GM18517 (cell line): ENCODE data around the gene CHCHD4.
A peak's percentile ranks its signal among the peaks of the same experiment; 100 is the strongest.

Source experiments
- ATAC-seq: cut with Tn5 transposase; IDR thresholded peaks from one replicate; pipeline ENCODE4 v1.9.1; 2021; ENCODE audit warnings: mild to moderate bottlenecking, moderate library complexity; ENCODE audit not compliant: unreplicated experiment

Gene CHCHD4

DNA sequence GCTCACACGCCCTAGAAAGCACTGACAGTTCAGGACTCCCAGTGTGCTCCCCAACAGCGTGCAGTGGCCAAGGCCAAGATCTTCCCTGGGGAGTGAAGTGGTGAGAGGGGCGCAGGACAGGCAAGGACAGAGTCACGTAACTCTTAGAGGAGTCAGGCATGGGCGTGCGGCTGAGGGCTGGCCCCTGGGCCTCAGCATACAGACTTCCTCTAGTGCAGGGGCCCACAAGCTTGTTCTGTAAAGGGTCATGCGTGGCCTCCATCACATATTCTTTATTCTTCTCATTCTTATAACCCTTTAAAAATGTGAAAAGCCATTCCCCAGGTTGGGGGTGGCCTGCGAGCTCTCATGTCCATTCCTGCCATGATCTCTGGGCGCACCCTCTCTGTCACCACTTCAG is 25.4 kb upstream of the CHCHD4 start:
- ATAC-seq = no peak

DNA sequence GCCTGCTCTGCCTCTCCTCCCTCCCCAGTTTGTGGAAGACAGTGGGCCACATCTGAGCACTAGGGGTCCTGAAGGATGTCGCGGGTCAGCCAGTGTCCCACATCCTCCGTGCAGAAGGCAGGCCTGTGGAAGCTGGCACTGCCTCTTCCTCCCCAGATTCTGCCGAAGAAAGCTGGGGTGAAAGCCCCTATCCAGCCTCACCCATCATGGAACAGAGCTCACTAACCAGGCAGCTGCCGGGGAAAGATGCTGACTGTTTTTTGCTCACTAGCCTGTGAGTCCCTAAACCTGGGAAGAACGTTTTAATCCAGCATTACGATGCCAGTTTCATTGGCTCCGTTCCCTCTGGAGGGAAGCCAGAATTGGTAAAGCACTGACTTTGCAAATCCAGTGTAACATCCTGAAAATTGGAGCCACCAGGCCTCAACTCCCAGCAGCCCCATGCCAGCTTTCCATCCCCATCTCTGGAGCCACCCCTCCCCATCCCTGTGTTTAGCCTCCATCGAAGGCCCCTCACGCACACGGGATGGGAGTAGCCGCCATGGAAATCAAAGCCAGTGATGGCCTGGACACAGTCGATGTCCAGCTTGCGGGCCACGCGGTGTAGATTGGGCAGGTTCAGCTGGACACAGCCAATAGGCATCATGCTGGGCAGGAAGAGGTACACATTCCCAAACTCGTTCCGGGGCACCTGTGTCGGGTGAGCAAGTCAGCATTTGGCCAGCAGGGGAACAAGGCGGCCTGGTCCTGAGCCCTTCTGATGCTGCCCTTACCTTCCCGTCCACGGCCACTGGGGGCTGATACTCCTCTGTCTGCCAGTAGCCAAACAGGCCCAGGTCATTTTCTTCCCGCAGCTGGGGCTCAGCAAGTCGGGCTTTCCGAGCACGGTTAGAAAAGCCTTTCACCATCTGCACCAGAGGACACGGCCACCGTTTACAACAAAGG is 23.6 kb upstream of the CHCHD4 start:
- no peak for ATAC-seq

DNA sequence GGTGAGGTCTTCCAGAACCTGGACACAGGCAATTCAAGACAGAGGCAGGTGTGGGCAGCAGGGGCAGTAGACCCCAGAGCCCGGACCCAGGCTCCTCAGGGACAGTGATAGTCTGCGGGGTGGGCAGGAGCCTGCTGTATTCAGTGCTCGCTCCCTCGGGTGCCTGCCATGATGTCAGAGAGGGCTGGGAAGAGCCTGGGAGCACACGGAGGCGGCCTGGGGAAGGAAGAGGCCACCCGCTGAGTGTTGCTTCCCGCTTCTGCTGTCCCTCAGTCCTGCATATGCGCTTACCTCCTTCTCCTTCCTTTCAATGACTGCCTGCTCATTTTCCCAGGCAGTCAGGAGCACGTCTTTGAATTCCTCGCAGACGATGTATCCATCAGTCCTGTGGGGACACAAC is 22.9 kb upstream of the CHCHD4 start:
- ATAC-seq = no peak

DNA sequence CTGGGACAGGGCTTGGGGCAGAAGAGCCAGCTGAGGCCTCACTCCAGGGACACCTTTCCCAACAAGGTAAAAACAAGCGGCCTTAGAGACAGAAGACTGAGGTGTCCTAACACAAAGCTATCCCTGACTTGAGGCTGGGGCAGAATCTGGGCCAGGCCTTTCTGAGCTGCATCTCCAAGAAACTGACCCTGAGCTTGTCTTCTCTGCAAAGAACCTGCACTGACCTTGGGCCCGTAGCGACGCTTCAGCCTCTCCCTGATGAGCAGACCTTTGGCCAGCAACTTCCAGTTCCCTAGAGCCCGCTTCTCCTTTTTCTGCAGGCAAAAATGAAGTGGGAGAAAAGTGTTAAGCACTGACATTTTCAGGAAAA is 22.4 kb upstream of the CHCHD4 start:
- no peak for ATAC-seq

DNA sequence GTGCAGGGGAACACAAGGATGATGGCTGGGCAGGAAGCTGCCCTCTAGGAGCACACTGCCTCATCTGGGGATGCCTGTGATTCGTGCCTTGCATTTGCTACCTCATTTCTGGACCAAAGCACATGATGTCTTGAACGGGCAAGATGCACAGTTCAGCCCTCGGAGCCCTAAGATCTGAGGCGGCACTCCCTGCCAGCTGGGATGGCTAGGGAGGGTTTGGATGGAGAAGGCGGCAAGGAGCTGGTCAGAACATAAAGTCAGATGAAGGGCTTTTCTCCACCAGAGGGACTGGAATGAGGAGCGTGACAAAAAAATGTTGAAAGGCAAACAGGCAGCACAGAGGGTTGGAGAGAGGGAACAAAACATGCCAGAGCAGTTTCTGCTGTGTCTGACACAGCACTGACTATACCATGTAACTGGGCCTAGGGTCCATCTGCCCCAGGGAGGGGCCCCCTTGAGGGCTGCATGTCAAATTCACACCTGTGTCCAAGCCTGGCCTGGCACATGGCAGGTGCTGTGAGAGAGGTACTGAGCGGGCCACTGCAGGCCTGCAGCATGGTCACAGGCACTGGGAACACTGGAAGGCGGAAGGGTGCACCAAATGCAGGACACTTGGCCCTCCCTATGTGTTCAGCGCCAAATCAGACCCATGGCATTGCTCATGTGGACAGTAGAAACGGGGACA is 21.9 kb upstream of the CHCHD4 start:
- ATAC-seq = no peak

DNA sequence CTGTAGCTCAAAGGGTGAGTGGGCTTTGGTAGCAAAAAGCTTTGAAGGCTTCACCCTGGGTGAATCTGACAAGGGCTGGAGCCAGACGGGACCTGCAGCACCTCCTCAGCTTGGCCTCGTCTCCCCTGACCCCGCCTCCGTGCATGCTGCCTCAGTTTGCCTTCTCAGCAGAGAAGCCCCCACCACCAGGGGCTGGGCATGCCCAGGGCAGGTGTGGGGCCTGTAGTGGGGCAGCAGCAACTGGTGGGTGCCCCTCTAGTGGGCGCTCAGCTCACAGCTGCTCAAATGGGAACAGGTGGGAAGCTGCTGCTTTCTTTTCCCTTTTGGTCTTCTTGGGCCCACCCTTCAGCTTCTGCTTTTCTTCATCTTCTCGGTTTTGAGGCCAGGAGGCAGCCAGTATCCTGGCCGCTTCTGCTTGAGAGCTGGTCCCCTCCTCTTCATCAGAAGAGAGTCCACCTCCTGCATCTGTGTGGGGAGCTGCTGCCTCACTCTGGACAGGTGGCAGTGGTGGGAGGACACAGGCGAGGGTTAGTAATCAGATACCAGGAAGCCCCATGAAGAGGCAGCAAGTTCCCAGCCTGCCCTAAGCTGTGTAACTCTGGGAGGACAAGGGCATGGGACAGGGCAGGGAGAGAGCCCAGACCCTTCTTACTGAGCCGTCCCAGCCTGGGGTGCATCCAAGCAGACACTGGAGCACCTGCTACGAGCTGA is 21.2 kb upstream of the CHCHD4 start:
- ATAC-seq = no peak

DNA sequence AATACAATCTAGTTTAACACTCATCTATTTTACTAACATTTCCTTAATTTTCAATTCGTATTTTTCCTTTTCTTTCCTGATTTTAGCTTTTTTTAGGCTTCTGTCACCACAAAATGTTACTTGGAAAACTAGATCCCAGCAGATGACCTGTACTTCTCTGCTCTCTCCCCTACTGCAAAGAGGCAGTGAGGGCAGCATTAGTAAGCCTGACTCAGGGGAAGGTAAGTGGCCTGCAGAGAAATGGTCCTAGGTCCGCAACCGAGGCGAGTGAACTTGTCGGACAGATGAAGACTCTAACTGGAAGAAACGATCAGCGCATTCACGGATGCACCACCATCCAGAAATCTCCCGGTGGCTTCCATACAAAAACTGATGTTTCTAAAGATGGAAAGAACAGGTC is 20.6 kb upstream of the CHCHD4 start:
- no peak for ATAC-seq

DNA sequence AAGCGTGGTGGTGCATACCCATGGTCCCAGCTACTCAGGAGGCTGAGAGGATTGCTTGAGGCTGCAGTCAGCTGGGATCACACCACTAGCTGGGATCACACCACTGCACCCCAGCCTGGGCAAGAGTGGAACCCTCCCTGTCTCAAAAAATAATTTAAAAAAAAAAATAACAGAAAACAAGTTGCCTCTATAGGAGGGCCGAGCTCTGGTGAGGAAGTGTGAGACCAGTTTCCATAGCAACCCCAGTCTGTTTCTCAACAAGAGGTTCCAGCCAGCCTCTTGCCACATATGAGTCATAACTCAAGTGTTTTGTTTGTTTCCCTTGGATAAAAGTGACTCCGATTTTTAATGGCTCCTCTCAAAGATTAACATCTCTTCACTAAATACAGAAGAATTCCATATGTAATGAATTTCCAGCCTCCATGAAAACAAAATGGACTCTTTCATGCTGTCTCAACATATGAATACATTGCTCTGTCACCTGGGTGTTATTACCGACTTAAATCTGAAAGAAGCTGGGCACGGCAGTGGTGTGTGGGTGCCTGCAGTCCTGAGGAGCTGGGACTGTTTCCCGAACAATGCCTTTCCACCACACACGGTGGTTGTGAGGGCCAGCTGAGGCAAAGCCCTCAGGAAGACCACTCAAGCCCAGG is 19.9 kb upstream of the CHCHD4 start:
- peak; percentile 97 for ATAC-seq

DNA sequence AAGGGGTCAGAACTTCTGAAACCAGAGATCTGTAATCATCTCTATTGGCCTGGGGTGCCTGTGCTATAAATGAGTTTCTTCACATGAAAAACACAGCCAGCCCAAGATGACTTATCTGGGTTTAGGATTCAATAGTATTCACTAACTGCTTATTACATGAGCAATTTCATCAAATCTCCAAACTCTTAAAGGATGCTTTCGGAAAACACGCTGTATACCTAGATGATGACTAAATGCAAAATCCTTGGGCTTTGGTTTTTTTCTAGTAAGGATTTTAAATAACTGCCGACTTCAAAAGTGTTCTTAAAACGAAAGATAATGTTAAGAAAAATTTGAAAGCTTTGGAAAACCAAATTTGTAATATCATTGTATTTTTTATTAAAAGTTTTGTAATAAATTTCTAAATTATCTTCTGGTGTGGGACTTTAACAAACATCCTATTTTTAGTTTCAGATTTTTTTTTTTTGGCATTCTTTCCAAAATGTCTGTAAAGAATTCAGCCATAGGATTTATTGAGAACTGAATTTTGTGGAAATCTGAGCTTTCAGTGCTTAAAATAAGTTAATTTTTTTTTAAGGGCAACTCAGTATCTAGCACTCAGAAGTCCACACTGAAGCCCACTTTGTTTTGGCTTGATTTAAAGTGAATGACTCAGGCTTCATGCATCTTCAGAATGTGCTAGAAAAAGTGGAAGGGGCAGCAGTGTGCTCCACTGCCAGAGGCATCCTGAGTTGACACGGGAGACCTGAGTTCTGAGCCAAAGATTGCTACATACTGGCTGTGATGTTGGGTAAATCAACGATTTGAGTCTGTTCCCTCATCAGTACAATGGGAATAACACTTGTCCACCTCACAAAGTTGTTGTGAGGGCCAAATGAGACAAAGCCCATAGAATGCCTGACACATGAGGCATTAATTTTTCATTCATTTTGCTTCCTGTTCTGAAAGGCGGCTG is 18.9 kb upstream of the CHCHD4 start:
- ATAC-seq = no peak

DNA sequence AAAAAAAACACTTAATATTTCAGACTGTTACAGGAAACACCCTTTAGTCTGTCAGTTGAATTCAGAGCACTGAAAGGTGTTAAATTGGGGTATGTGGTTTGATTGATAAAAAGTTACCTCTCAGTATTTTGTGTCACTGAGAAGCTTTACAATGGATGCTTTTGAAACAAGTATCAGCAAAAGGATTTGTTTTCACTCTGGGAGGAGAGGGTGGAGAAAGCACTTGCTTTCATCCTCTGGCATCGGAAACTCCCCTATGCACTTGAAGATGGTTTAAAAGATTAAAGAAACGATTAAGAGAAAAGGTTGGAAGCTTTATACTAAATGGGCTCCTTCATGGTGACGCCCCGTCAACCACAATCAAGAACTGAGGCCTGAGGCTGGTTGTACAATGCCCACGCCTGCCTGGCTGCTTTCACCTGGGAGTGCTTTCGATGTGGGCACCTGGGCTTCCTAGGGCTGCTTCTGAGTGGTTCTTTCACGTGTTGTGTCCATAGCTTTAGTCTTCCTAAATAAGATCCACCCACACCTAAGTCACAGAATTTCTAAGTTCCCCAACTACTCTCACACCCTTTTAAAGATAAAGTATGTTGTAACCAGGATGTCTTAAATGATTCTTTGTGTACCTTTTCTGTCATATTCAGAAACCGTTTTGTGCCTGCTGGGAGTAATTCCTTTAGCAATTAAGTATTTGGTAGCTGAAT is 18.0 kb upstream of the CHCHD4 start:
- ATAC-seq = no peak

DNA sequence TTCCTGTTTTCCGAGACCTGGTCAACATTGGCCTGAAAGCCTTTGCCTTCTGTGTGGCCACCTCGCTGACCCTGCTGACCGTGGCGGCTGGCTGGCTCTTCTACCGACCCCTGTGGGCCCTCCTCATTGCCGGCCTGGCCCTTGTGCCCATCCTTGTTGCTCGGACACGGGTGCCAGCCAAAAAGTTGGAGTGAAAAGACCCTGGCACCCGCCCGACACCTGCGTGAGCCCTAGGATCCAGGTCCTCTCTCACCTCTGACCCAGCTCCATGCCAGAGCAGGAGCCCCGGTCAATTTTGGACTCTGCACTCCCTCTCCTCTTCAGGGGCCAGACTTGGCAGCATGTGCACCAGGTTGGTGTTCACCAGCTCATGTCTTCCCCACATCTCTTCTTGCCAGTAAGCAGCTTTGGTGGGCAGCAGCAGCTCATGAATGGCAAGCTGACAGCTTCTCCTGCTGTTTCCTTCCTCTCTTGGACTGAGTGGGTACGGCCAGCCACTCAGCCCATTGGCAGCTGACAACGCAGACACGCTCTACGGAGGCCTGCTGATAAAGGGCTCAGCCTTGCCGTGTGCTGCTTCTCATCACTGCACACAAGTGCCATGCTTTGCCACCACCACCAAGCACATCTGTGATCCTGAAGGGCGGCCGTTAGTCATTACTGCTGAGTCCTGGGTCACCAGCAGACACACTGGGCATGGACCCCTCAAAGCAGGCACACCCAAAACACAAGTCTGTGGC is 17.1 kb upstream of the CHCHD4 start:
- no peak for ATAC-seq

DNA sequence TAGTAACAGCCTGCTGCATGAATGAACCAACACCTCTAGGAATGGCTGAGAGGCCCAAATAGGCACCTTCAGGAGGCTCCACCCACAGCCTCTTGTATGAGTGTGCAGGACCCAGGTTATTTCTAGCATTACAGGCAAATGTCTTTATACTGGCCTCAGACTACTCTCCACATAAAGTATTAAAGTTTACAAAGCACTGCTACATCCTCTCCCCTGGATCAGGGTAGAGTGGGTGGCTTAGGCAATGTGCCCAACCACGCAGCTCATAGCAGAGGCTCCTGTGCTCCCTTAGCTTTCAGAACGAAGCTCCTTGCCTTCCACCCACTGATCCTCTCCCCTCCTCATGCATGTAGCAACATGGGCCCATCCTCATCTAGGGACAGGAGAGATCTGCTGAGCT is 16.5 kb upstream of the CHCHD4 start:
- ATAC-seq = no peak

DNA sequence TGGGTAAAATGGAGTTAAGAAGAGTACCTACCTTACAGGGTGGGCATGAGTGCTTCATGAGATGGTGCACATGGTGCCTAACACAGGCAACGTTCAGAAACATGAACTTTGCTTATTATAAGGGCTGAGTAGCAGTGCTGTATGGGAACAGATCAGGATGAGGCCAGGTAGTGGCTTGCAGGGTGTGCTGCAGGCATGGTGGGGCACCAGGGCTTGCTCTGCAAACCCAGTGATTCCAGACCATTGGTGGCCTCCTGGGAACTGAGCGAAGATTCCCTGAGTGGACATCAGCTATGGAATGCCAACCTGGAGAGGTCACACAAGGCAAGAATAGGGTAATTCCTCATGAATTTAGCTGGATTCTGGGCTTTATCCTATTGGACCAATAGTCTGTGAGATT is 16.0 kb upstream of the CHCHD4 start:
- ATAC-seq = no peak

DNA sequence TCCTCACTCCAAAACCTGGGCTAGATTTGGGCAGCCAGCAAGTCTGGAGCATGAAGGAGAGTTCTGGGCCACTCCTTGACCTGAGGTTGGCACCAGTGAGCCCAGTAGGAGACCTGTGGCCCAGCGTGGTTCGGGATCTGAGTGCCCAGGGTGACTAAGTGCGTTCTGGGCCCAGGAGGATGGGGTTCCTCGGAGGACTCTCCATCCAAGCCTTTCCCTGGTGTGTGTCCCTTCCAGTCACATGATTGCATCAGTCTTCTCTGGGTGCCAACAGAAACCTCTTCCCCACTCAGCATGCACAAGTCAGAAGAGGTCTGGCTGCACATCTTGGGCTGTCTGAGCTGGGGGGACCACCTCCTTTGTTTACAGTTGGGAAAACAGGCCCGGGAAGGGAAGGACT is 15.1 kb upstream of the CHCHD4 start:
- ATAC-seq = no peak

DNA sequence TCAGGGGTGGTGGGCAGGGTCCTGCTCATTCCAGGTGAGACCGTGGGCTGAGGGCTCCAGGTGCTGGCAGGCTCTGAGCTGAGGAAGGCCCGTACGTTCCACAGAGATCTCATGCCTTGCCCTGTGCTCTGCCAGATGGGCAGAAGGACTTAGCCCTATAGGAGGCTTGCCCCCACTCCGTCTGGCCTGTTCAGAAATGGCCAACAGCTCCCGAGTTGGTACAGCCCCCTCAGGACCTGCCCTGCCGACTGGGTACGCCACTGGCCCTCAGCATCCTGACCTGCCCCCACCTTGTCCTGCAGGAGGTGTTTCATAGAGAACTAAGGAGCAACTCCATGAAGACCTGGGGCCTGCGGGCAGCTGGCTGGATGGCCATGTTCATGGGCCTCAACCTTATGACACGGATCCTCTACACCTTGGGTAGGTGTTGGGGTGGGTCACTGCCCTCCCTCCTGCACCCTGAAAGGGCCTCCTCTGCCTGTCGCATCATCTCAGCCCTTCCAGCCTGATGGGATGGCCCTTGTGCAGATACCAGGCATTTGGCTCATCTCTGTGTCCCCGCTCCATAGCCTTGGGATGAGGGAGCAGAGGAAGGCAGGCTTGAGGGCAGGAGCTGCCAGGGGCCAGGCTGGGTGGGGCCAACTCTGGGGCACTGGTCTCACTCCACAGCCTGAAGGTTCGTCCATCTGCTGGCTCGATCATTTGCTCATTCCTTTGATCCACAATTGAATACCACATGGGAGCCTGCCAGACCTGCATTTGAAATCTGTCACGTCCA is 14.4 kb upstream of the CHCHD4 start:
- no peak for ATAC-seq

DNA sequence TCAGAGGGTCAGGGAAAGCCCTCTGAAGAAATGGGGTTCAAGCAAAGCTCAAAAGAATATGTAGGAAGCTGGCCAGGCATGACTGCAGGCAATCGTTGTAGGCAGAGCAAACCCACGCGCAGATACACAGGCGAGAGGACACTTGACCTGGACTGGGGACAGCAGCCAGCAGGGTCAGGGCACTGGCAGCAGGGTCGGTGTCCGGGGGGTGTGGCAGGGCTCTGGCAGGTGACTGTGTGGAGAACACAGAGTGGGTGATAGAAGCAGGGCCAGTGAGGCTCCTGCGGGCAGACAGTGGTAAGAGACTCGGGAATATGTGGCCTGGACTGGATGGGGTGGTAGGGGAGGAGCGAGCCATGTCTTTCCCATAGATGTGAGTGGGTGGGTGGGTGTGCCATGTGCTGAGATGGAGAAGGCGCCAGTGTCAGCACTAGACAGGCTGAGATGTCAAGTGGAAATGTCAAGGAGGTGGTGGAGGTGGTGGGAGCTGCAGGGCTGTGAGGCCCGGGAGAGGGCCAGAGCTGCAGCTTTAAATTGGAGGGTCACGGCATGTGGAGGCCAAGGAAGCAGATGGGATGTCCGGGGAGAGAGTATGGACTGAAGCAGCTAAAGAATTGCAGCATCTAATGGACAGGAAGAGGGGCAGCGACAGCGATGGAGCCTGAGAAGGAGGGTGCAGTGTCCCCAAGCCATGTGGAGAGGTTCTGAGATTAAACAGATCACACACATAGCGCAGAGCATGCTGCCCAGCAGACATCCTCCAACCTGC is 13.6 kb upstream of the CHCHD4 start:
- ATAC-seq = no peak

DNA sequence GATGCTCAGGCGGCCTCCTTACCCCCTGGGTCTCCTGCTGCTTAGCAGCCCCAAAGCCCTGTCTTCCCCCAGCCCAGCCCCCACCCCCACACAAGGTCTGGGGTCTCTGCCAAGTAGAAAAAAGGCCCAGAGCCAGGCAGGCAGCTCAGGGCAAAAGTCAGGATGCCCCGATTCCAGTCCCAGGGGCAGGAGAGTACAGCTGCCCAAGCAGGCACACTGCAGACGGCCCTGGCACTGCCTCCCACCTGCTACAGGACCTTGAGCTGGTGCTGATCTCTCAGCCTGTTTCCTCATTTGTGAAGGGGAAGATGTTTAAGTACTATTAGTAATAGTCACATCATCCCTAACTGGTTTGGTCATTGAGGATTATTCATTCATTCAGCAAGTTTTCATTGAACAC is 12.8 kb upstream of the CHCHD4 start:
- ATAC-seq = no peak
